GM23248 (cell line): ENCODE measurements around the gene MYT1. TPM values are rescaled to one million over a fixed set of nuclear protein-coding genes. Genes with fewer than 3 reads are reported as not detected.

Experiments used
- polyA plus RNA-seq: library from polyadenylated mRNA; unstranded; fragments of >200 nt; fragmentation: Nextera tagmentation; extraction: Ambion mirVana; gene quantifications from 2 replicates; pipeline ENCODE4 v1.2.1, GENCODE V29; 2016
- small RNA-seq: library from RNA; depleted of rRNA; stranded (forward); fragments of <200 nt; gene quantifications from one replicate; pipeline ENCODE3, GENCODE V24; 2014; ENCODE audit warnings: low read depth, low replicate concordance
- total RNA-seq: library from RNA; depleted of rRNA; stranded (reverse); fragments of >200 nt; shearing (Covaris generic); gene quantifications from 2 replicates; pipeline ENCODE4 v1.2.3, GENCODE V29; 2014; rRNA removed

The MYT1 gene
- total and polyA plus RNA-seq, 2 experiments from 2014 or later: not detected

Small RNAs within 50 kb of the gene (small RNA-seq; reads per million reads assigned to genes)
- gene AL137028.2: not detected

Other genes starting within 250 kb of the MYT1 start
- 17.6 and 21.5 TPM in 2 replicates for gene UCKL1, start 208.0 kb upstream of the MYT1 start, total RNA-seq
- 28.8 and 33.4 TPM in 2 replicates for gene UCKL1, start 208.0 kb upstream of the MYT1 start, polyA plus RNA-seq
- 16.4 and 16.6 TPM in 2 replicates for gene ZNF512B, start 194.5 kb upstream of the MYT1 start, total RNA-seq
- gene ZNF512B, start 194.5 kb upstream of the MYT1 start, polyA plus RNA-seq: 1.2 and 1.5 TPM in 2 replicates
- gene SAMD10, start 184.8 kb upstream of the MYT1 start, total RNA-seq: 0.38 and 1.3 TPM in 2 replicates
- 1.3 and 1.7 TPM in 2 replicates for gene SAMD10, start 184.8 kb upstream of the MYT1 start, polyA plus RNA-seq
- gene PRPF6, start 183.3 kb upstream of the MYT1 start, total RNA-seq: 39.0 and 47.1 TPM in 2 replicates
- gene PRPF6, start 183.3 kb upstream of the MYT1 start, polyA plus RNA-seq: 54.8 and 59.4 TPM in 2 replicates
- 0.32 and 0.51 TPM in 2 replicates for gene C20orf204, start 128.3 kb upstream of the MYT1 start, total RNA-seq
- 0.09 and 0.14 TPM in 2 replicates for gene C20orf204, start 128.3 kb upstream of the MYT1 start, polyA plus RNA-seq
- not detected in 2 replicates for gene SOX18, start 114.8 kb upstream of the MYT1 start, total RNA-seq
- not detected in 2 replicates for gene SOX18, start 114.8 kb upstream of the MYT1 start, polyA plus RNA-seq
- gene TCEA2, start 101.3 kb upstream of the MYT1 start, total RNA-seq: 34.3 and 39.2 TPM in 2 replicates
- 67.9 and 70.7 TPM in 2 replicates for gene TCEA2, start 101.3 kb upstream of the MYT1 start, polyA plus RNA-seq
- 7.0 and 13.2 TPM in 2 replicates for gene RGS19, start 84.9 kb upstream of the MYT1 start, total RNA-seq
- gene RGS19, start 84.9 kb upstream of the MYT1 start, polyA plus RNA-seq: 18.7 and 20.9 TPM in 2 replicates
- 0.86 and 1.1 TPM in 2 replicates for gene OPRL1, start 84.4 kb upstream of the MYT1 start, total RNA-seq
- 0.35 and 0.53 TPM in 2 replicates for gene OPRL1, start 84.4 kb upstream of the MYT1 start, polyA plus RNA-seq
- 3.7 TPM in 1 of 2 replicates, not detected in the other for gene LKAAEAR1, start 80.1 kb upstream of the MYT1 start, total RNA-seq
- 0.59 TPM in 1 of 2 replicates, not detected in the other for gene LKAAEAR1, start 80.1 kb upstream of the MYT1 start, polyA plus RNA-seq
- gene NPBWR2, start 56.9 kb upstream of the MYT1 start, total RNA-seq: not detected in 2 replicates
- gene NPBWR2, start 56.9 kb upstream of the MYT1 start, polyA plus RNA-seq: not detected in 2 replicates
- gene PCMTD2, start 91.3 kb downstream of the MYT1 start, total RNA-seq: 34.3 and 134 TPM in 2 replicates
- 16.6 and 21.1 TPM in 2 replicates for gene PCMTD2, start 91.3 kb downstream of the MYT1 start, polyA plus RNA-seq